GM21515 (cell line): Measurements from ENCODE around the gene WWOX.
"Not testable (repeated sequence)": the region's sequence is repeated elsewhere in the genome, so short reads cannot be mapped to it uniquely, and the experiment has no call there.

Experiments used
- ATAC-seq: cut with Tn5 transposase; IDR thresholded peaks from one replicate; pipeline ENCODE4 v1.9.1; 2021; ENCODE audit not compliant: unreplicated experiment

Gene WWOX

DNA sequence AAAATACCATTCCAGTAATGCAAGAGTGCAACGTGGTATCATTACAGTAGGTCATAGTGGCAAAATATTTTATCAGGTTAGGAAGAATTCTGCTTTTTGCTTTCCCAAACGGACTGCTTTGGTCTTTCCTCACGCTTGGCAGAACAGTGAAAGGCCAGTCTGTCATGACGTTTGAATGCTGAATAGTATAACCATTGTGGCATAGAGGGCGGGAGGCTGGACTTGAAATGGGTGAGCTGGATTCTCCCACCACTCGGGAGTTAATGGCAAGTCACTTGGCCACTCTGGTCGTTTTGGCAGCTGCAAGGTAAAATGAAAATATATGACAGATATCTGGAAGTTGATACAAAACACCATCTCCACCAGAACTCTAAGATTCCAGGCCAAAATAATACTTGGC, 1109.9 kb downstream of the WWOX start:
- no peak for ATAC-seq

DNA sequence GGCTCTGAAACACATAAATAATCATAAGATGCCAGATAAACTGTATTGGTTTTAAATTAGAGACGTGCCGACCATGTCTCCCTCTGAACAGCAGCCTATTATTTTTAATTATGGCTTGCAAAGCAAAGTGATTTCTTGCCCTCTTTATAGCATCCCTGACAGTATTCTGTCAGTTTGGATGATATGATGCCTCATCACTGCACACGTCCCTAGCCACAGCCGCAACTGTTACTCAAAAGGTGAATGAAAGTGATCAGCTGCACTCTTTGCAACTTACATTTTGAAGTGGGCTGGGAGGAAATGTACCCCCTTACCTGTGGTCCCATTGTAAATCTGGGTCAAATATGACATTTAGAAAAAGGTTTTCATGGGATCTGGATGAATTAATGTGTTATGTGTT, 1111.2 kb downstream of the WWOX start:
- no peak for ATAC-seq

- no peak for ATAC-seq
These were observed 1112.1 kb downstream of the WWOX start for GRCh38 chr16:79211586-79211985.

GRCh38 chr16:79212114-79212791, 1112.8 kb downstream of the WWOX start:
- ATAC-seq, result no peak

- no peak for ATAC-seq
These were observed 1113.8 kb downstream of the WWOX start for GRCh38 chr16:79213214-79213613.

DNA sequence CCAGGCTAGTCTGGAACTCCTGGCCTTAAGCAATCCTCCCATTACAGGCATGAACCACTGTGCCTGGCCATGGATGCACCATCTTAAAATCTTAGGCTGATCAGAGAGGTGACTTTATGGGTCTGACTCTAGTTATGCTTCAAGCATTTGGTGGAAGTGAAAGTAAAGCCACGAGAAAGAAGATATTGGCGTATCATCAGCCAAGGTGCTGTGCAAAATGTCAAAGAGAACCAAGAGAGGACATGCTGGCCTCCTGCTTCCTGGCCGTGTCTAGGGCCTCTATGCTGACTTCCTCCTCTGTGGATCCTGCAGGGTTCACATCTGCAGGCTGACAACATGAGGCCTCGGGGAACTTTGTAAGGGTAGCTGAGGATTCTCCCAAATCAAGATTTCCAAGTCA, 1115.8 kb downstream of the WWOX start:
- no peak for ATAC-seq

- no peak for ATAC-seq
These were observed 1118.0 kb downstream of the WWOX start for GRCh38 chr16:79217375-79218011.

DNA sequence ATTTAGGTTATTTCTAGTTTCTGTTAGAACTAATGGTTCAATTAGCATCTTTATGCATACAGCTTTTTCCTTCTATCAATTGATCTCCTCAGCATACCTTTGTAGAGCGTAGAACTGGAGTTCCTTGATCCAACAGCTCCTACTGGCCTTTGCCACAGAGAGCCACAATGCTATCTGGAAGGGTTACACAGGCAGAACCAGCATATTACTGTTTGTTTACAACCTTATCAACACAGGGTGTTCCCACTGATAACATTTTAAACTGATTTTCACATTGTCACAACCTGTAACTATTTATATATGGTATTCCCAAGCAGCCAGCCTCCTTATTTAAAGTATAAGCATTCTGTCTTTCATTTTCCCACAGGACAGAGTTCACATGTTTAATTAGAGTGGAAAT, 1118.9 kb downstream of the WWOX start:
- ATAC-seq, result no peak

GRCh38 chr16:79225994-79226393, 1126.5 kb downstream of the WWOX start:
- ATAC-seq, result not testable (repeated sequence)

GRCh38 chr16:79229361-79229760, 1129.9 kb downstream of the WWOX start:
- ATAC-seq, result no peak

DNA sequence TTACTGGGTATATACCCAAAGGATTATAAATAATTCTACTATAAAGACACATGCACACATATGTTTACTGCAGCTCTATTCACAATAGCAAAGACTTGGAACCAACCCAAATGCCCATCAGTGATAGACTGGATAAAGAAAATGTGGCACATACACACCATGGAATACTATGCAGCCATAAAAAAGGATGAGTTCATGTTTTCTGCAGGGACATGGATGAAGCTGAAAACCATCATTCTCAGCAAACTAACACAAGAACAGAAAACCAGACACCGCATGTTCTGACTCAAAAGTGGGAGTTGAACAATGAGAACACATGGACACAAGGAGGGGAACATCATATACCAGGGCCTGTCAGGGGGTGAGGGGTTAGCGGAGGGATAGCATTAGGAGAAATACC, 1146.2 kb downstream of the WWOX start:
- ATAC-seq, result not testable (repeated sequence)

DNA sequence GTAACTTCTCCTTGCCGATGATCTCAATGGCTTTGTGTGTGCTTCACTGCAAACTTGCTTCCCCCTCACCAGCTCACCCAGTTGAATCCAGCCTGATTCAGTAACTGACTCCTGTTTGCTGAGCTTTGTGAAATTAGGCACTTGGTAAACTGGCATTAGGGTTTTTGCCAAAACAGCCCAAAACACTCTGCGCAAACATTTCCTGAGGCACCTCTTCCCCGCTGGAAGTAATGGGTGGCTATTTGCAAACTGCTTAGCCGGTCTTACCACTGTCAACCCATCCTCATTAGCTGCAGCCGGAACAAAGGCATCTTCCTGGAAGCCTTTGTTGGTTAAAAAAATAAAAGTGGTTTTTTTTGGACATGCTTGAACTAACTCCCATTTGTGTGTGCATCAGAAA, 1147.9 kb downstream of the WWOX start:
- ATAC-seq, result no peak

GRCh38 chr16:79248351-79248750, 1148.9 kb downstream of the WWOX start:
- ATAC-seq, result no peak

- no peak for ATAC-seq
These were observed 1151.1 kb downstream of the WWOX start for GRCh38 chr16:79250502-79251098.

GRCh38 chr16:79253100-79253631, 1153.7 kb downstream of the WWOX start:
- ATAC-seq, result no peak

DNA sequence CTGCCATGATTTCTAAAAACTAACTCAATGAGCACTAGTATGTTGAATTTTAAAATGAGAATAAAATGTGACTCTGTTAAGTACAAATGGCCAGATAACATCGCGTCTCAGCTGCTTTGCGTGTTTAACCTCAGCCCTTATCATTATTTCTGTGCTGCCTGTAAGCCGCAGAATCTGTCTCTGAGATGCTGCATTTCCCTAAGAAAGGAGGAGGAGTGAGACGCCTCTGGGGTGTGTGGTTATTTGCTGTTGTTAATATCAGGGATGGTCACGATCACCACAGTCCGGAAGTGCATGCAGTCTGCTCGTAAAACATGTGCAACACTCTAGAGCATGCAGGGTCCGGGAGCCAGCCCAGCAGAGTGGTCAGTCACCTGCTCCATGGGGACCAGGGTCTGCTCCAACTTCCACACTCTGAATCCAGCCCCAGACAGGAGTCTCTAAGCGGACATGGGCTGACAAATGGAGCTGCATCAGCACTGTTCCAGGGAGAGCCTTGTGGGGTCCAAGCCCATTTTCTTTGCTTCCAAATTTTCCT, 1158.6 kb downstream of the WWOX start:
- ATAC-seq, result no peak

GRCh38 chr16:79260890-79261289, 1161.4 kb downstream of the WWOX start:
- not testable (repeated sequence) for ATAC-seq

DNA sequence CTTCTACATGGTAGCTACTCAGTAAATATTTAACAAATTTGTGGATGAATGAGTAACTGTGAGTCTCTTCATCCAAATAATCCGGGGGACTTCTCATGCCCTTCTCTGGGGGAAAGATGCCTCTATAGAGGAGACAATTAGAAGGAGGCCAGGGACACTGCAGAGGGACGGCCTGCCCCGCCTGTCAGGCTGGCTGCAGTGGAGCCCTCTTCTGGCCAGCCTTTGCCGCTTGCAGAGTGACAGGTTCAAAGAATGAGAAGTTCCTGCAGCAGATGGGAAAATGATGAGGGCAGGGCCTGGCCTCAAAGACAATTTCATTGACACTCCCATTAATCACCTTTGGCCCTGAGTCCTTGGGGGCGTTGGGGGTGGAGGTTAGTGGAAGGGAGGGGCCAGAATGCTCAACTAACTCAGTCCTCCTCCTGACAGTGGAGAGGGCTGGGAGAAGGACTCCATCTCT, 1162.1 kb downstream of the WWOX start:
- ATAC-seq, result no peak

DNA sequence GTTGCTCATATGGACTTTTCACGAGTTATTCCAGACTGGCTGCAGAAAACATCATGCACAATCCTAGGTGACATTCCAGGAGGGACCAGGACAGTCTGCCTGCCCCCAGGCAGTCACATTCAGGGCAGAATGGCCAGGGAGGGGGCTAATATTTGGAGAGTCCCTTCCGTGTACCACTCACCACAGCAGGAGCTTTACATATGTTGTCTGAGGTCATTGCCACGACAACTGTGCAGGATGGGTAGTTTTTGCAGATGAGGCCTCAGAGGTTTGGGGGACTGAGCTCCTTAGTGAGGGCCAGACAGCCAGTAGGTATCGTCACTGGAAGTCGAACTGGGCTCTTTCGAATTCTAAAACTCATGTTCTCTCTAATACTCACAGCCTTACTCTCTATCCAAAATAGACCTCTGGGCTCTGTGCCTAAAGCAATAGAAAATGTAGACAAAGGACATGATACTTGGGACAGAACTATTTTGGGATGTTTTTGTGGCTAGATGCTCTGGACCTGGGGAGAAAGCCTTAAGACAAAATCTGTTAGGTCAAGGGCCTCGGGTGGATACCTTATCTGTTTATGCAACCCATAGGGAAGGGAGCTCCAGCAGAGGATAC, 1162.6 kb downstream of the WWOX start:
- no peak for ATAC-seq
